22Rv1 (cell line): ENCODE data around the gene UNC79.

ENCODE experiments used
- CTCF ChIP-seq: fragments of 450-650 bp; IDR thresholded peaks from 2 replicates; pipeline ENCODE4 v1.5.1; 2017; ENCODE audit warnings: mild to moderate bottlenecking
- ZFX ChIP-seq: fragments of 450-650 bp; IDR thresholded peaks from 2 replicates; pipeline ENCODE4 v1.6.1; 2017; ENCODE audit warnings: antibody characterized with exemption, borderline replicate concordance

- TF ChIP-seq CTCF (no peak), ZFX (no peak)
Observed at GRCh38 chr14:93396456-93396855, 34.3 kb upstream of the UNC79 start.
